Measurements from ENCODE around the gene NRTN.

GRCh38 chr19:5808120-5808816 lies 3.4 kb downstream of the NRTN start:
- TF ChIP-seq POLR2A (IDR thresholded peaks at IDR 0.05), result no peak
- no peak for TF ChIP-seq CTCF (IDR thresholded peaks at IDR 0.05)

All from esophagus squamous epithelium (tissue), 4 donors.